KMS-11 (cell line): ENCODE data around the gene ZNF593.

Experiments
- H2AFZ ChIP-seq: fragments of 200-600 bp; sonication (generic); 2 replicates; pipeline ENCODE4 v1.6.1; 2016; ENCODE audit warnings: antibody characterized with exemption, mixed run types, low read depth
- H3K27ac ChIP-seq: fragments of 200-600 bp; sonication (generic); 2 replicates; pipeline ENCODE4 v1.6.1; 2016; ENCODE audit warnings: mild to moderate bottlenecking, mixed run types
- H3K27me3 ChIP-seq: fragments of 200-600 bp; sonication (generic); 2 replicates; pipeline ENCODE4 v1.6.1; 2017; ENCODE audit warnings: mild to moderate bottlenecking, low read depth, mixed run types, moderate library complexity; ENCODE audit not compliant: insufficient read depth
- H3K36me3 ChIP-seq: fragments of 200-600 bp; sonication (generic); 2 replicates; pipeline ENCODE4 v1.6.1; 2017; ENCODE audit warnings: mild to moderate bottlenecking, mixed run types; ENCODE audit not compliant: insufficient read depth
- H3K4me1 ChIP-seq: fragments of 200-600 bp; sonication (generic); 2 replicates; pipeline ENCODE4 v1.6.1; 2016; ENCODE audit warnings: mild to moderate bottlenecking, low read depth, mixed run types; ENCODE audit not compliant: poor library complexity, severe bottlenecking
- H3K4me2 ChIP-seq: fragments of 200-600 bp; sonication (generic); 2 replicates; pipeline ENCODE4 v1.7.0; 2016; ENCODE audit warnings: mild to moderate bottlenecking, mixed run types
- H3K4me3 ChIP-seq: fragments of 200-600 bp; sonication (generic); IDR thresholded peaks from 2 replicates; pipeline ENCODE4 v1.6.1; 2017; ENCODE audit warnings: low read depth, low read length, mixed read lengths; ENCODE audit not compliant: insufficient read depth
- H3K79me2 ChIP-seq: fragments of 200-600 bp; sonication (generic); 2 replicates; pipeline ENCODE4 v1.6.1; 2016; ENCODE audit warnings: low read depth, mixed run types; ENCODE audit not compliant: insufficient read depth
- H3K9ac ChIP-seq: fragments of 200-600 bp; sonication (generic); 2 replicates; pipeline ENCODE4 v1.6.1; 2016; ENCODE audit warnings: mild to moderate bottlenecking, mixed run types
- H4K20me1 ChIP-seq: fragments of 200-600 bp; sonication (generic); 2 replicates; pipeline ENCODE4 v1.6.1; 2016; ENCODE audit warnings: mild to moderate bottlenecking, mixed run types; ENCODE audit not compliant: insufficient read depth
- CTCF ChIP-seq: fragments of 200-600 bp; sonication (generic); conservative IDR thresholded peaks from 2 replicates; pipeline ENCODE4 v1.6.1; 2017; ENCODE audit warnings: low read depth, mild to moderate bottlenecking, antibody characterized with exemption, low read length, moderate library complexity, mixed read lengths

The ZNF593 gene

GRCh38 chr1:26158908-26159742 lies 10.6 kb upstream of the ZNF593 start, which contains the start of gene FAM110D:
TSS of gene FAM110D (plus strand) at chr1:26159079. CDS start at chr1:26161292, 2,213 bp downstream.
- Histone ChIP-seq H3K79me2 (no peaks in the 10 kb centered on the region), H3K4me1 (no peaks in the 10 kb centered on the region), H4K20me1 (no peaks in the 10 kb centered on the region), H3K4me3 (no peak within 1 kb of the TSS), H3K27ac (no peak within 1 kb of the TSS), H3K36me3 (no peaks in the 10 kb centered on the region), H3K27me3 (peaks cover 37% of the 10 kb centered on the region), H3K4me2 (no peak within 1 kb of the TSS), H3K9ac (no peak within 1 kb of the TSS), H2AFZ (no peak within 1 kb of the TSS)
- TF ChIP-seq CTCF = no peak

- no peaks in the 10 kb centered on the region for H3K36me3 ChIP-seq
- H3K4me1 ChIP-seq = no peaks in the 10 kb centered on the region
- H3K4me3 ChIP-seq = no peak overlapping the region
- no peak overlapping the region for H3K4me2 ChIP-seq
- H3K79me2 ChIP-seq = no peaks in the 10 kb centered on the region
- H4K20me1 ChIP-seq = no peaks in the 10 kb centered on the region
- H2AFZ ChIP-seq = no peak overlapping the region
- peaks cover 40% of the 10 kb centered on the region for H3K27me3 ChIP-seq
- no peak overlapping the region for H3K27ac ChIP-seq
- H3K9ac ChIP-seq = no peak overlapping the region
- TF ChIP-seq CTCF = no peak
These were observed 10.0 kb upstream of the ZNF593 start for GRCh38 chr1:26159743-26160039.

GRCh38 chr1:26160527-26161414 lies 8.9 kb upstream of the ZNF593 start:
- Histone ChIP-seq H3K79me2 (no peaks in the 10 kb centered on the region), H2AFZ (no peak overlapping the region), H3K4me1 (peaks cover 8% of the 10 kb centered on the region), H4K20me1 (no peaks in the 10 kb centered on the region), H3K4me3 (no peak overlapping the region), H3K36me3 (no peaks in the 10 kb centered on the region), H3K4me2 (no peak overlapping the region), H3K9ac (no peak overlapping the region), H3K27ac (no peak overlapping the region), H3K27me3 (peaks cover 48% of the 10 kb centered on the region)
- TF ChIP-seq CTCF = no peak

- H3K4me2 ChIP-seq = no peak overlapping the region
- TF ChIP-seq CTCF = no peak
- H3K27me3 ChIP-seq = peaks cover 48% of the 10 kb centered on the region
- H3K4me3 ChIP-seq = no peak overlapping the region
- H2AFZ ChIP-seq = no peak overlapping the region
- H3K4me1 ChIP-seq = peaks cover 17% of the 10 kb centered on the region
- no peak overlapping the region for H3K27ac ChIP-seq
- no peaks in the 10 kb centered on the region for H4K20me1 ChIP-seq
- no peak overlapping the region for H3K9ac ChIP-seq
- no peaks in the 10 kb centered on the region for H3K79me2 ChIP-seq
- H3K36me3 ChIP-seq = no peaks in the 10 kb centered on the region
These were observed 8.1 kb upstream of the ZNF593 start for GRCh38 chr1:26161415-26162219.
